ENCODE data around the gene HOXD8. TPM values are rescaled to one million over a fixed set of nuclear protein-coding genes. Genes with fewer than 3 reads are reported as not detected.

The HOXD8 gene
- total and polyA plus RNA-seq, 9 of the 15 experiments (the other 6 are each of a cell fraction or from before 2014, with no cell fraction given) = 0.04 to 0.15 TPM; not detected in 7

DNA sequence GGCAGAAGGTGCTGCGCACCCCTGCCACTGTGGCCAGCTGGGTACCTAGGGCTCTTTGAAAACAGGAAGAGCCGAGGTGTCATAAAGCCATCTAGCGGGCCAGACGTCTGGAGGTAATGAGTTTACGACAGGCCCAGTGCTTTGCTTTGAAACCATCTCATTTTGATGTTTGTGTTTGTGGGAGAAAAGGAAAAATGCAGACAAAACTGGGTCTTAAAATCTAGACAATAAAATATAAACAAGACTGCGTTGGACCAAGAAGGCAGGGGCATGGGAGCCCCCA lies 3.8 kb upstream of the HOXD8 start:
- DNase-seq (ENCODE audit: extremely low read depth in 1 of 4, low spot score in 3 of 4) (no peak), FAIRE-seq (no peak), ATAC-seq (no peak)
- Histone ChIP-seq H3K4me1 (replicated peaks in 1 of 2; ENCODE audit: control insufficient read depth in 2 of 2, insufficient read depth in 2 of 2, low read length in 2 of 2) (peaks cover 0 to 40% of the 10 kb centered on the region in 2 experiments; a peak in 2 of 5 replicates), H3K4me3 (no peak overlapping the region), H3K9ac (ENCODE audit: insufficient read depth in 1 of 2, low read depth in 2 of 2, low read length in 2 of 2) (no peak overlapping the region), H3K79me2 (ENCODE audit: control insufficient read depth, insufficient read depth, low read length) (no peaks in the 10 kb centered on the region), H4K20me1 (replicated peaks; ENCODE audit: control insufficient read depth, insufficient read depth, low read length) (0 out of 2 replicates have a peak, but pooled peaks cover 8% of the 10 kb centered on the region), H3K36me3 (ENCODE audit: control insufficient read depth, insufficient read depth, low read length) (no peaks in the 10 kb centered on the region), H3K9me1 (ENCODE audit: control insufficient read depth, insufficient read depth, low read length) (no peaks in the 10 kb centered on the region), H3K27ac (ENCODE audit: extremely low read depth, low read depth, low read length) (no peak overlapping the region), H2AFZ (ENCODE audit: low read depth, low read length) (no peak overlapping the region), H3K27me3 (ENCODE audit: control insufficient read depth in 2 of 2, insufficient read depth in 2 of 2, low read length in 2 of 2) (peaks cover 69 to 80% of the 10 kb centered on the region in 2 experiments), H3K4me2 (ENCODE audit: insufficient read depth, low read length) (no peak overlapping the region), H3K9me3 (replicated peaks; ENCODE audit: control insufficient read depth, insufficient read depth, low read depth, low read length) (no peaks in the 10 kb centered on the region)
- in situ Hi-C loops (cut with MboI) = loop anchor here (5.0 to 25.0 kb wide), 4 partner anchors 512 to 1637 kb away; no protein-coding TSS in a partner anchor
- WGBS (ENCODE audit: insufficient coverage, low coverage, missing lambda C conversion rate) = under 1% methylated on average over 6 of the region's 6 CpGs
- POLR2A ChIA-PET = interaction anchor here (0.6 to 1.5 kb wide), 2 partner anchors 325 to 528 kb away, joined by 3 to 5 read pairs; no protein-coding TSS in a partner anchor
- intact Hi-C loops (cut with micrococcal nuclease) = loop anchor here (2.0 to 5.0 kb wide), 4 partner anchors 427 to 1021 kb away; no protein-coding TSS in a partner anchor
- CTCF ChIA-PET (ENCODE audit: low intra/inter-chr PET ratio) = no interaction called here
- no TSS peak for BruUV-seq (replicated peaks)
- no peak for TF ChIP-seq ZNF24 (IDR thresholded peaks at IDR 0.05)
- peak; percentile 38; the same call in 1 of the 2 replicates for TF ChIP-seq SPI1 (IDR thresholded peaks at IDR 0.05; ENCODE audit: borderline replicate concordance, low read depth, low read length)
- TF ChIP-seq ZNF644 (tag; IDR thresholded peaks at IDR 0.05; ENCODE audit: low read depth) = no peak
- no peak for TF ChIP-seq CREM (IDR thresholded peaks at IDR 0.05; ENCODE audit: low read depth)

All from K562 (cell line).